HCT116 (cell line): ENCODE results near the gene SLC9A9. TPM values are rescaled to one million over a fixed set of nuclear protein-coding genes. Genes with fewer than 3 reads are reported as not detected.

Source experiments
- ATAC-seq: fragments of 200-7000 bp; cut with Tn5 transposase; 2 replicates; pipeline ENCODE4 v1.9.1; 2020; ENCODE audit warnings: mild to moderate bottlenecking, moderate library complexity
- BruUV-seq: library from RNA; stranded (reverse); fragments of 400-500 nt; replicated peaks from 2 replicates; lab custom pipeline; 2021; lab: Mats Ljungman, UMichigan
- CTCF ChIA-PET: fragments of 300-600 bp; sonication (Branson Sonifier 250); formaldehyde crosslinking; loops from one replicate; lab custom pipeline; 2021; ENCODE audit warnings: antibody characterized with exemption; lab: Charles Lee
- POLR2A ChIA-PET: fragments of 300-600, 350-600 bp; sonication (Branson Sonifier 250); formaldehyde crosslinking; loops from one replicate; lab custom pipeline; 2021; ENCODE audit warnings: antibody characterized with exemption; lab: Charles Lee
- RAD21 ChIA-PET, 2 experiments: fragments of 300-600 bp; sonication (Branson Sonifier 250); formaldehyde crosslinking; loops; one replicate each; lab custom pipeline; 2023; ENCODE audit warnings: low total read pairs in 2 of 2; ENCODE audit not compliant: uncharacterized antibody in 2 of 2, unreplicated experiment in 2 of 2, low non-redundant PET in 1 of 2; lab: Charles Lee
- DNase-seq: peaks from one replicate; pipeline ENCODE4 v3.0.0-alpha.2; 2010; ENCODE audit warnings: low read depth, low spot score
- H2AFZ ChIP-seq: fragments of 200-600 bp; shearing (Covaris generic), sonication (generic); 2 replicates; pipeline ENCODE4 v1.6.1; 2017; ENCODE audit warnings: low read depth, mixed run types, mixed read lengths, antibody characterized with exemption, low read length; ENCODE audit not compliant: poor library complexity, severe bottlenecking
- H3K27ac ChIP-seq: 2 replicates; pipeline ENCODE4 v1.5.1; 2012; ENCODE audit warnings: low read depth, low read length
- H3K27me3 ChIP-seq: fragments of 200-600 bp; sonication (generic); 2 replicates; pipeline ENCODE4 v1.6.1; 2016; ENCODE audit warnings: mixed run types, low read length, mixed read lengths; ENCODE audit not compliant: insufficient read depth
- H3K36me3 ChIP-seq, 2 experiments: fragments of 200-500 bp in 1 of 2; fragments of 200-600 bp in 1 of 2; sonication (Bioruptor generic) in 1 of 2; sonication (generic) in 1 of 2; 2 replicates each; pipeline versions ENCODE4 v1.5.1 to v1.6.1; 2014 to 2016; ENCODE audit warnings: low read length in 2 of 2, inconsistent platforms in 1 of 2, mixed read lengths in 1 of 2, mixed run types in 1 of 2; ENCODE audit not compliant: insufficient read depth in 2 of 2, control insufficient read depth in 1 of 2
- H3K4me1 ChIP-seq, 2 experiments: fragments of 200-600 bp in 1 of 2; sonication (generic) in 1 of 2; 2 replicates each; pipeline versions ENCODE4 v1.5.1 to v1.6.1; 2012 to 2017; ENCODE audit warnings: low read length in 2 of 2, inconsistent platforms in 1 of 2, mild to moderate bottlenecking in 1 of 2, mixed read lengths in 1 of 2, mixed run types in 1 of 2, moderate library complexity in 1 of 2; ENCODE audit not compliant: insufficient read depth in 2 of 2, control insufficient read depth in 1 of 2
- H3K4me2 ChIP-seq: fragments of 200-600 bp; sonication (generic); 2 replicates; pipeline ENCODE4 v1.6.1; 2017; ENCODE audit warnings: mixed run types, low read length, mixed read lengths
- H3K4me3 ChIP-seq, 2 experiments: fragments of 200-600 bp in 1 of 2; sonication (generic) in 1 of 2; replicated peaks in 1 of 2; 2 replicates each; pipeline ENCODE4 v1.5.1; 2011 to 2016; ENCODE audit warnings: low read length in 2 of 2, control low read depth in 1 of 2, low read depth in 1 of 2, mild to moderate bottlenecking in 1 of 2, mixed read lengths in 1 of 2, mixed run types in 1 of 2
- H3K79me2 ChIP-seq: fragments of 200-600 bp; sonication (generic); 2 replicates; pipeline ENCODE4 v1.6.1; 2017; ENCODE audit warnings: mild to moderate bottlenecking, mixed run types, low read length, moderate library complexity, mixed read lengths; ENCODE audit not compliant: insufficient read depth
- H3K9ac ChIP-seq: fragments of 200-600 bp; sonication (generic); 2 replicates; pipeline ENCODE4 v1.6.1; 2016; ENCODE audit warnings: low read length, mixed read lengths
- H3K9me2 ChIP-seq: fragments of 200-600 bp; sonication (generic), shearing (Covaris generic); 2 replicates; pipeline ENCODE4 v1.6.1; 2017; ENCODE audit warnings: mixed run types, mild to moderate bottlenecking, moderate library complexity; ENCODE audit not compliant: insufficient read depth
- H3K9me3 ChIP-seq, 2 experiments: fragments of 200-500 bp in 1 of 2; fragments of 200-600 bp in 1 of 2; sonication (Bioruptor generic) in 1 of 2; sonication (generic) in 1 of 2; 2 replicates each; pipeline ENCODE4 v1.6.1; 2014 to 2017; ENCODE audit warnings: low read length in 2 of 2, mixed read lengths in 2 of 2, inconsistent platforms in 1 of 2, low read depth in 1 of 2, mild to moderate bottlenecking in 1 of 2, mixed run types in 1 of 2, moderate library complexity in 1 of 2; ENCODE audit not compliant: control insufficient read depth in 1 of 2, insufficient read depth in 1 of 2
- H4K20me1 ChIP-seq: fragments of 200-600 bp; sonication (generic), shearing (Covaris generic); 2 replicates; pipeline ENCODE4 v1.6.1; 2017; ENCODE audit warnings: mixed run types, mild to moderate bottlenecking, moderate library complexity; ENCODE audit not compliant: insufficient read depth
- CEBPB ChIP-seq: IDR thresholded peaks from 2 replicates; pipeline ENCODE4 v1.6.1; 2012; ENCODE audit warnings: low read depth
- ELF1 ChIP-seq: IDR thresholded peaks from 2 replicates; pipeline ENCODE4 v1.6.1; 2012; ENCODE audit warnings: low read depth, borderline replicate concordance
- EZH2 ChIP-seq: fragments of 200-600 bp; sonication (generic); IDR thresholded peaks from 2 replicates; pipeline ENCODE4 v1.6.1; 2017; ENCODE audit warnings: antibody characterized with exemption, mixed run types
- FOSL1 ChIP-seq: IDR thresholded peaks from 2 replicates; pipeline ENCODE4 v1.6.1; 2012; ENCODE audit warnings: low read depth
- JUND ChIP-seq: IDR thresholded peaks from 2 replicates; pipeline ENCODE4 v1.6.1; 2012
- POLR2A ChIP-seq: IDR thresholded peaks from 2 replicates; pipeline ENCODE4 v1.7.0; 2011; ENCODE audit warnings: borderline replicate concordance; ENCODE audit not compliant: insufficient read depth, insufficient read length; ENCODE audit errors: extremely low read depth
- RAD21 ChIP-seq: IDR thresholded peaks from 2 replicates; pipeline ENCODE4 v1.6.1; 2012; ENCODE audit warnings: low read depth, mild to moderate bottlenecking
- SIN3A ChIP-seq: IDR thresholded peaks from 2 replicates; pipeline ENCODE4 v1.6.1; 2012; ENCODE audit warnings: low read depth
- SP1 ChIP-seq: IDR thresholded peaks from 2 replicates; pipeline ENCODE4 v1.6.1; 2012; ENCODE audit warnings: low read depth
- TCF7L2 ChIP-seq: IDR thresholded peaks from 2 replicates; pipeline ENCODE4 v1.7.0; 2011; ENCODE audit warnings: borderline replicate concordance, inconsistent platforms; ENCODE audit not compliant: insufficient read depth, insufficient read length; ENCODE audit errors: extremely low read depth
- YY1 ChIP-seq: IDR thresholded peaks from 2 replicates; pipeline ENCODE4 v1.6.1; 2011; ENCODE audit warnings: low read length, low read depth, moderate library complexity, mild to moderate bottlenecking; ENCODE audit not compliant: insufficient replicate concordance; ENCODE audit errors: extremely low read depth
- ZFX ChIP-seq: fragments of 450-650 bp; IDR thresholded peaks from 2 replicates; pipeline ENCODE4 v1.6.1; 2017
- intact Hi-C: fragments of 100-400 bp; cut with micrococcal nuclease; formaldehyde crosslinking; loops from 2 replicates; pipeline ENCODE4 v1.10.0; 2022
- total RNA-seq: library from RNA; stranded (reverse); gene quantifications from one replicate; pipeline ENCODE4 v1.2.1, GENCODE V29; 2021; ENCODE audit not compliant: unreplicated experiment
- TF ChIP-seq, protein P1 (sequence below), 3 experiments: fragments of 200-600 bp in 1 of 3; sonication (generic) in 1 of 3; IDR thresholded peaks in 2 of 3; conservative IDR thresholded peaks in 1 of 3; 2 replicates each; pipeline ENCODE4 v1.5.1; 2012 to 2017; ENCODE audit warnings: low read depth in 2 of 3, low read length in 2 of 3, antibody characterized with exemption in 1 of 3, borderline replicate concordance in 1 of 3, control low read depth in 1 of 3, mild to moderate bottlenecking in 1 of 3, mixed read lengths in 1 of 3, mixed run types in 1 of 3, moderate library complexity in 1 of 3; ENCODE audit not compliant: insufficient read depth in 1 of 3
- TF ChIP-seq, protein P2 (sequence below): IDR thresholded peaks from 2 replicates; pipeline ENCODE4 v1.6.1; 2011; ENCODE audit warnings: mild to moderate bottlenecking, low read length, moderate library complexity; ENCODE audit not compliant: insufficient replicate concordance; ENCODE audit errors: extremely low read depth
- TF ChIP-seq, protein P3 (sequence below): IDR thresholded peaks from 2 replicates; pipeline ENCODE4 v1.6.1; 2012
- TF ChIP-seq, protein P4 (sequence below): IDR thresholded peaks from 2 replicates; pipeline ENCODE4 v1.6.1; 2012; ENCODE audit warnings: low read depth

The SLC9A9 gene
- total RNA-seq, 1 experiment from 2014 or later, result 0.20 TPM

DNA sequence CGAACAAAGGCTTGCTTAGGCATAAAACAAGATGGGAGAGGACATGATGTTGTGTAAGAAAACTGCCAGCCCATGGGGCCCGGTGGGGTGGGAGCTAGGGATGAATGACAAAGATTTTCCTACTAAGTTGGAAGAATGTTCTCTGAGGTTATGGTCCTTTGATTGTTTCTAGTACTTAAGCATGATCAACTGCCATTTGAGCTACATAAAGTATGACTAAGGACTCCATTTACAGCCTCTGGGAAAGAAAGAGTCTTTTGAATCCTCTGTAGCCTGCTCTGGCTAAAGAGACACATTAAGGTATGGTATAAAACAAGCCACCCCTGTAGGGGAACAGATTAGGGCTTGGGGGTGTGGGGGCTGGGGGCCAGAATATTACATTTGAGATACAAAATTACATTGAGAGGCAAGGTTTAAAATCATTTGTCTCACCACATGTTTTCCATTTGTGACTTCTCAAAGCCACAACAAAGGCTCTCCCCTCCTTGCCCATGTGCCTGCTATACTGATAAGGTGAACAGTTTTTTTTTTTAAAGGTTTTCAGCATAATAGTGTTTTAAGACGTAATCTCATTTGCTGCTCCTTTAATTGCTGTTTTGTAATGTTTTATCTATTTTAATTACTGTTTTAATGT is 405.3 kb downstream of the SLC9A9 start:
- peaks cover 0 to 21% of the 10 kb centered on the region in 2 experiments; a peak in 2 of 4 replicates for H3K4me1 ChIP-seq
- no peaks in the 10 kb centered on the region for H3K79me2 ChIP-seq
- ChIA-PET RAD21 (no interaction called here), CTCF (no interaction called here), POLR2A (no interaction called here)
- TF ChIP-seq EZH2 (no peak), RAD21 (no peak), SP1 (no peak), YY1 (no peak), TCF7L2 (no peak), ELF1 (no peak), FOSL1 (no peak), CEBPB (no peak), SIN3A (no peak), POLR2A (no peak), ZFX (no peak), JUND (no peak)
- TF ChIP-seq, protein P1, sequence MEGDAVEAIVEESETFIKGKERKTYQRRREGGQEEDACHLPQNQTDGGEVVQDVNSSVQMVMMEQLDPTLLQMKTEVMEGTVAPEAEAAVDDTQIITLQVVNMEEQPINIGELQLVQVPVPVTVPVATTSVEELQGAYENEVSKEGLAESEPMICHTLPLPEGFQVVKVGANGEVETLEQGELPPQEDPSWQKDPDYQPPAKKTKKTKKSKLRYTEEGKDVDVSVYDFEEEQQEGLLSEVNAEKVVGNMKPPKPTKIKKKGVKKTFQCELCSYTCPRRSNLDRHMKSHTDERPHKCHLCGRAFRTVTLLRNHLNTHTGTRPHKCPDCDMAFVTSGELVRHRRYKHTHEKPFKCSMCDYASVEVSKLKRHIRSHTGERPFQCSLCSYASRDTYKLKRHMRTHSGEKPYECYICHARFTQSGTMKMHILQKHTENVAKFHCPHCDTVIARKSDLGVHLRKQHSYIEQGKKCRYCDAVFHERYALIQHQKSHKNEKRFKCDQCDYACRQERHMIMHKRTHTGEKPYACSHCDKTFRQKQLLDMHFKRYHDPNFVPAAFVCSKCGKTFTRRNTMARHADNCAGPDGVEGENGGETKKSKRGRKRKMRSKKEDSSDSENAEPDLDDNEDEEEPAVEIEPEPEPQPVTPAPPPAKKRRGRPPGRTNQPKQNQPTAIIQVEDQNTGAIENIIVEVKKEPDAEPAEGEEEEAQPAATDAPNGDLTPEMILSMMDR (IDR thresholded peaks at IDR 0.05 in 2 of 3, conservative IDR thresholded peaks at IDR 0.05 in 1 of 3; ENCODE audit: borderline replicate concordance in 1 of 3, insufficient read depth in 1 of 3, low read depth in 2 of 3, low read length in 2 of 3), result no peak
- TF ChIP-seq, protein P2, sequence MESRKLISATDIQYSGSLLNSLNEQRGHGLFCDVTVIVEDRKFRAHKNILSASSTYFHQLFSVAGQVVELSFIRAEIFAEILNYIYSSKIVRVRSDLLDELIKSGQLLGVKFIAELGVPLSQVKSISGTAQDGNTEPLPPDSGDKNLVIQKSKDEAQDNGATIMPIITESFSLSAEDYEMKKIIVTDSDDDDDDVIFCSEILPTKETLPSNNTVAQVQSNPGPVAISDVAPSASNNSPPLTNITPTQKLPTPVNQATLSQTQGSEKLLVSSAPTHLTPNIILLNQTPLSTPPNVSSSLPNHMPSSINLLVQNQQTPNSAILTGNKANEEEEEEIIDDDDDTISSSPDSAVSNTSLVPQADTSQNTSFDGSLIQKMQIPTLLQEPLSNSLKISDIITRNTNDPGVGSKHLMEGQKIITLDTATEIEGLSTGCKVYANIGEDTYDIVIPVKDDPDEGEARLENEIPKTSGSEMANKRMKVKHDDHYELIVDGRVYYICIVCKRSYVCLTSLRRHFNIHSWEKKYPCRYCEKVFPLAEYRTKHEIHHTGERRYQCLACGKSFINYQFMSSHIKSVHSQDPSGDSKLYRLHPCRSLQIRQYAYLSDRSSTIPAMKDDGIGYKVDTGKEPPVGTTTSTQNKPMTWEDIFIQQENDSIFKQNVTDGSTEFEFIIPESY, result no peak
- TF ChIP-seq, protein P3, sequence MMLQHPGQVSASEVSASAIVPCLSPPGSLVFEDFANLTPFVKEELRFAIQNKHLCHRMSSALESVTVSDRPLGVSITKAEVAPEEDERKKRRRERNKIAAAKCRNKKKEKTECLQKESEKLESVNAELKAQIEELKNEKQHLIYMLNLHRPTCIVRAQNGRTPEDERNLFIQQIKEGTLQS, result no peak
- TF ChIP-seq, protein P4, sequence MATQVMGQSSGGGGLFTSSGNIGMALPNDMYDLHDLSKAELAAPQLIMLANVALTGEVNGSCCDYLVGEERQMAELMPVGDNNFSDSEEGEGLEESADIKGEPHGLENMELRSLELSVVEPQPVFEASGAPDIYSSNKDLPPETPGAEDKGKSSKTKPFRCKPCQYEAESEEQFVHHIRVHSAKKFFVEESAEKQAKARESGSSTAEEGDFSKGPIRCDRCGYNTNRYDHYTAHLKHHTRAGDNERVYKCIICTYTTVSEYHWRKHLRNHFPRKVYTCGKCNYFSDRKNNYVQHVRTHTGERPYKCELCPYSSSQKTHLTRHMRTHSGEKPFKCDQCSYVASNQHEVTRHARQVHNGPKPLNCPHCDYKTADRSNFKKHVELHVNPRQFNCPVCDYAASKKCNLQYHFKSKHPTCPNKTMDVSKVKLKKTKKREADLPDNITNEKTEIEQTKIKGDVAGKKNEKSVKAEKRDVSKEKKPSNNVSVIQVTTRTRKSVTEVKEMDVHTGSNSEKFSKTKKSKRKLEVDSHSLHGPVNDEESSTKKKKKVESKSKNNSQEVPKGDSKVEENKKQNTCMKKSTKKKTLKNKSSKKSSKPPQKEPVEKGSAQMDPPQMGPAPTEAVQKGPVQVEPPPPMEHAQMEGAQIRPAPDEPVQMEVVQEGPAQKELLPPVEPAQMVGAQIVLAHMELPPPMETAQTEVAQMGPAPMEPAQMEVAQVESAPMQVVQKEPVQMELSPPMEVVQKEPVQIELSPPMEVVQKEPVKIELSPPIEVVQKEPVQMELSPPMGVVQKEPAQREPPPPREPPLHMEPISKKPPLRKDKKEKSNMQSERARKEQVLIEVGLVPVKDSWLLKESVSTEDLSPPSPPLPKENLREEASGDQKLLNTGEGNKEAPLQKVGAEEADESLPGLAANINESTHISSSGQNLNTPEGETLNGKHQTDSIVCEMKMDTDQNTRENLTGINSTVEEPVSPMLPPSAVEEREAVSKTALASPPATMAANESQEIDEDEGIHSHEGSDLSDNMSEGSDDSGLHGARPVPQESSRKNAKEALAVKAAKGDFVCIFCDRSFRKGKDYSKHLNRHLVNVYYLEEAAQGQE, result no peak
- H3K27me3 ChIP-seq, result no peaks in the 10 kb centered on the region
- BruUV-seq, result no TSS peak
- DNase-seq, result no peak
- no peak overlapping the region for H3K27ac ChIP-seq
- no peaks in the 10 kb centered on the region; the same call in 1 of the 2 replicates for H3K9me2 ChIP-seq
- H3K9ac ChIP-seq, result no peak overlapping the region
- H3K36me3 ChIP-seq, result no peaks in the 10 kb centered on the region
- H3K4me3 ChIP-seq, result no peak overlapping the region
- no peaks in the 10 kb centered on the region for H3K9me3 ChIP-seq
- no peaks in the 10 kb centered on the region for H4K20me1 ChIP-seq
- H3K4me2 ChIP-seq, result no peak overlapping the region
- peak overlapping the region; percentile 65 for H2AFZ ChIP-seq
- ATAC-seq, result no peak
- intact Hi-C loops, result no loop called here
